Measurements from ENCODE around the gene KMO. TPM values are rescaled to one million over a fixed set of nuclear protein-coding genes. Genes with fewer than 3 reads are reported as not detected.

KMO gene
- total and polyA plus RNA-seq, 2 of the 4 experiments (the other 2 are of a cell fraction): not detected

DNA sequence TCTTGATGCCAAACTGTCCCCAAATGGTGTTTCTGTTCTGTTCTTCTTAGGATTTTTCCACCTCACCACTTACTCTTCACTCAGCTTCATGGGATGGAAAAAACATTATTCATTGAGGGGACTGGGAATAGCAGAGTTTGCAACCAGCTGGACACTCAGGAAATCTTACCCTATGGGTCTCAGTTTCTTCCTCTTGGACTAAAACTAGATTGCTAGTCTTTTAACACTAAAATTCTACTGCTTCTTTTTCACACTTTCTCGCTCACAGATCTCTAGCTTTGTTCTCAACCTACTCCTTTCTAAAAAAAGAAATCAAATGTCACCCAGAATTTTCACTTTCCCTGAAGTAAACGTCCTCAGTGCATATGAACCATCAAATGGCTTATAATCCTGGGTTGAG, 4.8 kb downstream of the KMO start:
- Histone ChIP-seq H4K91ac (ENCODE audit: insufficient read depth, low read depth, low read length) (no peak overlapping the region), H2AFZ (replicated peaks; ENCODE audit: low read length, poor library complexity) (no peak overlapping the region), H2AK9ac (replicated peaks; ENCODE audit: low read depth, low read length, poor library complexity) (no peak overlapping the region), H2BK120ac (ENCODE audit: low read depth, low read length) (no peak overlapping the region), H3K4me2 (ENCODE audit: low read depth, low read length) (no peak overlapping the region), H3K9me3 (ENCODE audit: control insufficient read depth, insufficient read depth, low read length) (no peaks in the 10 kb centered on the region), H3K27ac (ENCODE audit: insufficient read depth, low read length) (no peak overlapping the region), H3K36me3 (ENCODE audit: control insufficient read depth, insufficient read depth, low read length) (no peaks in the 10 kb centered on the region), H3K4me1 (ENCODE audit: control insufficient read depth, insufficient read depth, low read length) (no peaks in the 10 kb centered on the region), H2BK15ac (ENCODE audit: low read depth, low read length) (no peak overlapping the region), H3K14ac (replicated peaks; ENCODE audit: low read depth, low read length) (no peak overlapping the region), H2AK5ac (ENCODE audit: low read depth, low read length) (no peak overlapping the region), H3K79me1 (ENCODE audit: low read depth in 1 of 2, low read length in 2 of 2) (no peaks in the 10 kb centered on the region), H4K8ac (ENCODE audit: low read depth in 2 of 2, low read length in 2 of 2) (no peak overlapping the region), H3K56ac (ENCODE audit: extremely low read depth, insufficient read depth, low read length) (no peak overlapping the region), H3K4me3 (ENCODE audit: insufficient read depth, low read depth, low read length) (no peak overlapping the region), H3K27me3 (ENCODE audit: control insufficient read depth, insufficient read depth, low read length) (peaks cover 7% of the 10 kb centered on the region), H3K9me1 (ENCODE audit: insufficient read depth, low read length) (no peaks in the 10 kb centered on the region), H3K4ac (ENCODE audit: low read depth, low read length) (no peak overlapping the region), H4K5ac (ENCODE audit: low read depth, low read length) (no peak overlapping the region), H2BK20ac (ENCODE audit: low read depth, low read length) (no peak overlapping the region), H4K20me1 (ENCODE audit: insufficient read depth, low read length) (no peaks in the 10 kb centered on the region), H2BK5ac (ENCODE audit: low read depth, low read length, poor library complexity, severe bottlenecking) (no peak overlapping the region), H3K18ac (ENCODE audit: low read depth, low read length) (no peak overlapping the region), H3K9ac (ENCODE audit: low read depth, low read length) (no peak overlapping the region), H3K23ac (ENCODE audit: low read depth, low read length) (no peak overlapping the region)
- WGBS, 2 experiments (ENCODE audit: extremely low coverage in 2 of 2, insufficient read length in 1 of 2): 0% methylated on average over 1 of the region's 2 CpGs; no CpG with 5 or more reads in 1 of the 2 experiments
- no TSS peak for BruUV-seq (replicated peaks)
- dilution Hi-C loops (cut with HindIII; ENCODE audit: low sequenced_read_pairs, unreplicated experiment): no loop called here
- TF ChIP-seq RFX5 (IDR thresholded peaks at IDR 0.05; ENCODE audit: low read depth, low read length): no peak
- TF ChIP-seq POLR2A (IDR thresholded peaks at IDR 0.05; ENCODE audit: low read depth, low read length): no peak
- intact Hi-C loops (cut with micrococcal nuclease): loop anchor here (5.0 to 10.0 kb wide), 2 partner anchors 40 to 1788 kb away; no protein-coding TSS in a partner anchor
- ATAC-seq (ENCODE audit: low read depth) (no peak), DNase-seq (no peak)
- ChIA-PET CTCF (interaction anchor here (0.9 kb wide), 1 partner anchor 283 kb away, joined by 6 read pairs; no protein-coding TSS in a partner anchor), POLR2A (ENCODE audit: unreplicated experiment) (no interaction called here)
- in situ Hi-C loops (cut with MboI; ENCODE audit: low sequenced_read_pairs): loop anchor here (25.0 kb wide), 1 partner anchor 450 kb away; the partner anchor contains the start of gene MAP1LC3C

Data from IMR-90 (cell line).